ENCODE data around the gene CELF4.
A peak's percentile ranks its signal among the peaks of the same experiment; 100 is the strongest.

Gene CELF4

GRCh38 chr18:37318360-37319355, 246.9 kb downstream of the CELF4 start:
- no peak for TF ChIP-seq CTCF (IDR thresholded peaks at IDR 0.05; ENCODE audit: insufficient read depth, low read length, poor library complexity, severe bottlenecking)
- no peaks in the 10 kb centered on the region for H3K27me3 ChIP-seq (replicated peaks; ENCODE audit: control insufficient read depth, insufficient read depth, low read length)
- no peak overlapping the region for H3K4me3 ChIP-seq (replicated peaks; ENCODE audit: low read depth, low read length)
- no peak for DNase-seq (ENCODE audit: extremely low read depth, insufficient read length)
- no peaks in the 10 kb centered on the region for H3K36me3 ChIP-seq (ENCODE audit: control insufficient read depth, insufficient read depth, low read length)

GRCh38 chr18:37317486-37317885, 248.1 kb downstream of the CELF4 start:
- Histone ChIP-seq H3K36me3 (ENCODE audit: control insufficient read depth, insufficient read depth, low read length) (no peaks in the 10 kb centered on the region), H3K27me3 (replicated peaks; ENCODE audit: control insufficient read depth, insufficient read depth, low read length) (no peaks in the 10 kb centered on the region), H3K4me3 (replicated peaks; ENCODE audit: low read depth, low read length) (no peak overlapping the region)
- no peak for TF ChIP-seq CTCF (IDR thresholded peaks at IDR 0.05; ENCODE audit: insufficient read depth, low read length, poor library complexity, severe bottlenecking)
- DNase-seq (ENCODE audit: extremely low read depth, insufficient read length): no peak

GRCh38 chr18:37316468-37316867, 249.1 kb downstream of the CELF4 start:
- no peak overlapping the region for H3K4me3 ChIP-seq (replicated peaks; ENCODE audit: low read depth, low read length)
- DNase-seq (ENCODE audit: extremely low read depth, insufficient read length): no peak
- no peaks in the 10 kb centered on the region for H3K36me3 ChIP-seq (ENCODE audit: control insufficient read depth, insufficient read depth, low read length)
- TF ChIP-seq CTCF (IDR thresholded peaks at IDR 0.05; ENCODE audit: insufficient read depth, low read length, poor library complexity, severe bottlenecking): no peak
- no peaks in the 10 kb centered on the region for H3K27me3 ChIP-seq (replicated peaks; ENCODE audit: control insufficient read depth, insufficient read depth, low read length)

- Histone ChIP-seq H3K36me3 (ENCODE audit: control insufficient read depth, insufficient read depth, low read length) (no peaks in the 10 kb centered on the region), H3K27me3 (replicated peaks; ENCODE audit: control insufficient read depth, insufficient read depth, low read length) (no peaks in the 10 kb centered on the region), H3K4me3 (replicated peaks; ENCODE audit: low read depth, low read length) (no peak overlapping the region)
- no peak for TF ChIP-seq CTCF (IDR thresholded peaks at IDR 0.05; ENCODE audit: insufficient read depth, low read length, poor library complexity, severe bottlenecking)
- DNase-seq (ENCODE audit: extremely low read depth, insufficient read length): no peak
These were observed 249.7 kb downstream of the CELF4 start for GRCh38 chr18:37315935-37316334.

GRCh38 chr18:37314534-37314933, 251.1 kb downstream of the CELF4 start:
- Histone ChIP-seq H3K36me3 (ENCODE audit: control insufficient read depth, insufficient read depth, low read length) (no peaks in the 10 kb centered on the region), H3K27me3 (replicated peaks; ENCODE audit: control insufficient read depth, insufficient read depth, low read length) (no peaks in the 10 kb centered on the region; the same call in 1 of the 2 replicates), H3K4me3 (replicated peaks; ENCODE audit: low read depth, low read length) (no peak overlapping the region)
- DNase-seq (ENCODE audit: extremely low read depth, insufficient read length): no peak
- TF ChIP-seq CTCF (IDR thresholded peaks at IDR 0.05; ENCODE audit: insufficient read depth, low read length, poor library complexity, severe bottlenecking): peak; percentile 9

Measured in GM06990 (cell line).